Ecto neural progenitor cell (in vitro differentiated cells): Measurements from ENCODE around the gene TAF3.
"Not testable (repeated sequence)": the region's sequence is repeated elsewhere in the genome, so short reads cannot be mapped to it uniquely, and the experiment has no call there.

ENCODE experiments used
- DNase-seq: peaks from one replicate; pipeline ENCODE4 v3.0.0-alpha.2; 2018; ENCODE audit warnings: low spot score

TAF3 gene

GRCh38 chr10:7818295-7819120, at the start of gene TAF3:
TSS of gene TAF3 (plus strand) at chr10:7818505. CDS start at chr10:7818710, 205 bp downstream.
- DNase-seq, result peak; percentile 93

DNA sequence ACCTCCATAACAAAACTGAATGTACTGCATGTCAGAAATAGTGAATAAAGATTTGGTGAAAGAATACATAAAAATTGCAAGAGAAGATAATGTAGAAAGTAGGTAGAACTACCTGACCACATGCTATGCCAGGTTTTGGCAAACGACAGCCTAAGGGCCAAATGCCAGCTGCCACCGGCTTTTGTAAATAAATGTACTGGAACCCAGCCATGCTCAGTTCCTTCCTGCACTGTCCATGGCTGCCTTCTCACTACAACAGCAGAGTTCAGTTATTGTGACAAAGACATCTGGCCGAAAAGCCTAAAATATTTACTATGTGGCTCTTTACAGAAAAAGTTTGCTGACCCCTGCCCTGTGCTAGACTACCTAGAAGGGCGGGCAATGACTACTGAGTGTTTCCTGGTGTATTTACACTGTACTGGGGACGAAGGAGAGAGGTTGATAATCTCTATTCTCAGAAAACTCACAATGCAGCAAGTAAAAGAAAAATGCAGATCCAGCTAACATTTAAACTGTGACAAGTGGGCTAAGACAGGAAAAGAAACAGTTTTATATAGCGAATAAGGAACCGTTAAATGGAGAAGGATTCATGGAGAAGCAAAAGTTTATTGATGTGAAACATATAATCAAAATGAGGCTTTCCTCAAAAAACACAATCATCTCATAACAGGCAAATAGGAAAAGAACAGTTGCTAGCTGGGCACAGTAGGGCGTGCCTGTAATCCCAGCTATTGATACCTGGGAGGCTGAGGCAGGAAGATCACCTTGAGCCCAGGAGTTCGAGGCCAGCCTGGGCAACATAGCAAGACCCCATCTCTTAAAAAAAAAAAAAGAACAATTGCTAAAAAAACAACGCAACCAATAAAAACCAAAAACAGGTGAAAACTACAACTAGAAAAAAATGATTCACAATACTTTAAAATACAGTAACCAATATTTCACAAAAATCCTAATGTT, 44.2 kb upstream of the TAF3 start:
- no peak for DNase-seq

DNA sequence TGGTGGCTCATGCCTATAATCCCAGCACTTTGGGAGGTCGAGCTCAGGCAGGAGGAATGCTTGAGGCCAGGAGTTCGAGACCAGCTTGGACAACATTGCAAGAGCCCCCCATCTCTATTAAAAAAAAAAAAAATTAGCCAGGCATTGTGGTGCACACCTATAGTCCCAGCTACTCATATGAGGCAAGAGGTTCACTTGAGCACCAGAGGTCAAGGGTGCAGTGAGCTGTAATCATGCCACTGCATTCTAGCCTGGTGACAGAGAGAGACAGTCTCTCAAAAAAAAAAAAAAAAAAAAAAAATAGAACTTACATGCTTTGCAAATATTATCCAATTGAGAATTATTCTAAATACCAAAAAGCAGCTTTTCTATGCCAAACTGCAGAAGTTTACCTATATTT, 41.5 kb upstream of the TAF3 start:
- DNase-seq, result no peak

DNA sequence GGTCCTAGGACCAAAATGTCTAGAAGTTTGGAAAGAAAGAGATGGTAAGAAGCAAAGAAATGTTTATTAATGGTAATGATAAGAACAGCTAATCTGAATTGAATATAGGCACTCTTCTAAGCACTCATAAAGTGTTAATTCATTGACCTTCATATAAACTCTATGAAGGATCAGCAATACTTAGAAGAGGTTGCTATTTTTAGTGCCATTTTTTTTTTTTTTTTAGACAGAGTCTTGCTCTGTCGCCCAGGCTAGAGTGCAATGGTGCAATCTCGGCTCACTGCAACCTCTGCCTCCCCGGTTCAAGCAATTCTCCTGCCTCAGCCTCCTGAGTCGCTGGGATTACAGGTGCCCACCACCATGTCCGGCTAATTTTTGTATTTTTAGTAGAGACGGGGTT, 36.1 kb upstream of the TAF3 start:
- DNase-seq, result not testable (repeated sequence)

DNA sequence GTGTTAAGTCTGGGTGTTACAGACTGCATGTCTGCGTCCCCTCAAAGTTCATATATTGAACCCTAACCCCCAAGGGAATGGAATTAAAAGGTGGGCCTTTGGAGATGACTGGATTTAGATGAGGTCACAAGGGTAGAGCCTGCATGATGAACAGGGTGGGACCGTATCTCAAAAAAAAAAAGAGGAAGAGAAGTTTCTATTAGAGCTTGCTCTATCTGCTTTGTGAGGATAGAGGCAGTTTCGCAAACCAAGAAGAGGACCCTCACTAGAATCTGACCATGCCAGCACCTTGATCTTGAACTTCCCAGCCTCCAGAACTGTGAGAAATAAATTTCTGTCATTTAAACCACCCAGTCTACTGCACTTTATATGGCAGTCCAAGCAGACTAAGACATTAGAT, 31.9 kb upstream of the TAF3 start:
- no peak for DNase-seq

GRCh38 chr10:7787150-7787856, 31.0 kb upstream of the TAF3 start:
- DNase-seq, result no peak

DNA sequence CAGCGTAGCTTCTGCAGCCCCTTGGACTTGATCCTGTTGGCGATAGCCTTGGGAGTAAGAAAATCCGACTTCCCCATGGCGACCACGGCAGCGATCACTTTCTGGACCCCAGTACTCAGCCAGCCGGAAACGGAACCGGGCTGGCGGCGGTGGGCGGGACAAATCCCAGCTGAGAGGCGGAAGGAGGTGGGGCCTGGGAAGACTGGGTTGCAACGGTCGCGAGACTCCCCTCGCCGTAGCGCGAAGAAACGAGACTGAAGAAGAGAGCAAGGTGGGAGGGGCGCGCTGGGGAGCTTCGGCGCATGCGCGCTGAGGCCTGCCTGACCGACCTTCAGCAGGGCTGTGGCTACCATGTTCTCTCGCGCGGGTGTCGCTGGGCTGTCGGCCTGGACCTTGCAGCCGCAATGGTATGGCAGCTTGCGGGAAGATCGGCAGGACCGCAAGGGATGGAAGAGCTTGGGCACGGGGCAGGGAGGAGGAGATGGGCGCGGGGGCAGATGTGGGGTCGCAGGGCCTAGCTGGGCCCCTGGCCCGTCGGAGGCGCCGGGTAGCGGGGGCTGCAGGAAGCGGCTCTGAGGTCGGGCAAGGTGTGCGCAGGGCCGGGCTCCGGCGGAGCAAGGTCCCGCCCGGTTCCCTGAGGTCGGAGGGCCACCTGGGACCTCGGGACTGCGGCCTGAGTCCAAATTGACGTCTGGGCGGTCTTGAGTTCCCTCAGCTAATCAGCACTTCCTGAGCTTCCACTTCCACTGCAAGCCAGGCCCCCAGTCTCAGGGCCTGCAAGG, 30.3 kb upstream of the TAF3 start, which contains the start of the genes ATP5F1C and KIN:
Gene ATP5F1C (plus strand): TSS at position 321 of the 782 bp plus-strand sequence. CDS start 31 bp downstream, at position 352.
Gene KIN (minus strand): TSS at position 137 of the 782 bp plus-strand sequence. CDS start 60 bp downstream, at position 77.
- DNase-seq, result peak; percentile 98

DNA sequence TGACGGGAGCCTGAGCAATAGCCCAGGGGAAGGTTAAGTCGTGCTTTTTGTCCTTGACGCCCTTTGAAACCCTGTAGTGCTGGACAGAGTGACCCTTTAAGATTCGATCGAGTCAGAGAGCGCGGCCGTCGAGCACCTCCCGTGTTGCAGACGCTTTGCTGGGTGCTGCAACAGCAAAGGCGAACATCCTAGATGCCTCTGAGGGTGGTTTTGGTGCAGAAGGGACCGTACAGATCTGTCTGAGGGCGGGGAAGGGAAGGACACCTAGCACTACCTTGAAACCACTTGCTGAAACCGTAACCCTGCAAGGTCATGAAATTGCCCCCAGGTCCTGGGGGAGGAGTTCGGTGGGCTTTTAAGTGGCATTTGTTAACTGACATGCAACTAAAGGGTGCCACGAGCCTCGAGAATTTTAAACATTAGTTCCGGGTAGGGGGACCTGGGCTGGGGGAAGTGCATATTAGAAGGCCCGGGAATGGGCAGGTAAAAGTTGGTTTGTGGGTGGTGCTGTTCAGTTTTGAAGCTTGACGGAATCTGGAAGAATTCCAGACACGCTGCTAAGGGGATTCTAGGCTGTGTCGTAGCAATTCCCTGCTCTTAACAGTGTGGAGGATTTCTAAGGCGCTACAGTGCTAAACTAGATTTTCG, 29.5 kb upstream of the TAF3 start:
- peak; percentile 43 for DNase-seq

DNA sequence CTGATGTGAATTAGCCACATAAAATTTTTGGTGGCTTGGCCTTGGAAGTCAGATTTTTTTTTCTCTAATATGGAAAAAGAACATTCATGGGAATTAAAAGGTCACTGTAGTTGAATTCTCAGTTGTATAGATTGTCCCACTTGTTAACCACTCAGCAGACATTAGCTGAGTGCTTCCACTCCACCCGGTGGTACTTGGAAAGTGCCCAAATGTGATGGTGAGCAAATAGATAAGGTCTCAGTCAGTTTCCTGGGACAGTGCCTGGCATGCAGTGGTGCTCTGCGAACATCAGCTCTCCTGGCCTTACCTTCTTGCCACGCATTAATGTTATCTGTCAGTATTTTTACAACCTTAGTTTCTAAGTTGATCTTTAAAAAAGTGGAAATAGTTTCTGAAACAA, 28.9 kb upstream of the TAF3 start:
- DNase-seq, result no peak

DNA sequence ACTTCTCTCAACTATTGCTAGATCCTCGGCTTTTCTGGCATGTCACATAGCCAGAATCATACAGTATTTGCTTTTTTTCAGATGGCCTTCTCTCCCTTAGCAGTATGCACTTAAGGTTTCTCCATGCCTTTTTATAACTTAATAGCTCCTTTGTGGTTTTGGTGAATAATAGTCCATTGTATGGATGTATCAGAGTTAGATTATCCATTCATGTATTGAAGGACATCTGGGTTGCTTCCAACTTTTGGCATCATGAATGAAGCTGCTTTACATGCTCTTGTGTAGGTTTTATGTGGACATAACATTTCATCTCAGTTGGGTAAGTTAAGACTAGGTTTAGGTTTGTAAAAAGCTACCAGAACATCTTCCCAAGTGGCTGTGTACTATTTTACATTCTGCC, 25.8 kb upstream of the TAF3 start:
- no peak for DNase-seq

GRCh38 chr10:7794251-7795026, 23.9 kb upstream of the TAF3 start:
- no peak for DNase-seq

DNA sequence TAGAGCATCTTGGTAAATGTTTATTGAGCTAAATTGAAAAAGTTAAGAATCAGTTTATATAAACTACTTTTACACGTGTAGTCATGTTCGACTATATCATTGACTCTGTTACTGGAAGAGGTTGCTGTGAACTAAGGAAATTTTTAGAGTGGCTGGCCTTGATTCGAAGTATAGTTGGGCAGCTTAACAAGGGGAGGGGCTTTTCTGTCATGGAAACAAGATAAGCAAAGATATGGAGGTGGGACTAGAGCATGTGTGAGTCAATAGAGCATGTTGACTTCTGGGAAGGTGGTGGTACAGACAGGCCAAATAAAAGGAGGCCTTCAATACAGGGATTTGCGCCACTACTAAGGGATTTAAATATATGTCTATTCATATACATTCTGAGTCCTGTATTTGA, 22.7 kb upstream of the TAF3 start:
- no peak for DNase-seq

- DNase-seq, result no peak
Observed at GRCh38 chr10:7797582-7797981, 20.7 kb upstream of the TAF3 start.

- no peak for DNase-seq
Observed at GRCh38 chr10:7802606-7803005, 15.7 kb upstream of the TAF3 start.

DNA sequence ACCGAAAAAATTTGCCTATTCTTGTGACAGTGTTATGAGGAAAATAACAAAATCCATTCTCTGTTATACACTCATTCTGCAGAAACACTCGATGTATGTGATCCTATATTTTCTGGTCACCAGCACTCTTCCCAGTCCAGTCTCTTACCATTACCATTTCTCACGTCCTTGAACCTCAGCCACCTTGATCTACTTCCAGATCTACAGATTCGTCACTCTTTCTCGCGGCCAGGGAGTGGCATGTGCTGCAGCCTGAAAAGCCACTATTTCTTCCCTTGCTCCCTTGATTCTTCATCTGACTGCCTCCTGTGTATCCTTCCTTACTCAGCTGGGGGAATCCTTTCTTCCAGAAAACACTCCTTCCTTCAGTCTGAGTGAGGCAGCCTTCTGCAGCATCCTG, 14.1 kb upstream of the TAF3 start:
- DNase-seq, result no peak

- no peak for DNase-seq
Observed at GRCh38 chr10:7804741-7805140, 13.6 kb upstream of the TAF3 start.

DNA sequence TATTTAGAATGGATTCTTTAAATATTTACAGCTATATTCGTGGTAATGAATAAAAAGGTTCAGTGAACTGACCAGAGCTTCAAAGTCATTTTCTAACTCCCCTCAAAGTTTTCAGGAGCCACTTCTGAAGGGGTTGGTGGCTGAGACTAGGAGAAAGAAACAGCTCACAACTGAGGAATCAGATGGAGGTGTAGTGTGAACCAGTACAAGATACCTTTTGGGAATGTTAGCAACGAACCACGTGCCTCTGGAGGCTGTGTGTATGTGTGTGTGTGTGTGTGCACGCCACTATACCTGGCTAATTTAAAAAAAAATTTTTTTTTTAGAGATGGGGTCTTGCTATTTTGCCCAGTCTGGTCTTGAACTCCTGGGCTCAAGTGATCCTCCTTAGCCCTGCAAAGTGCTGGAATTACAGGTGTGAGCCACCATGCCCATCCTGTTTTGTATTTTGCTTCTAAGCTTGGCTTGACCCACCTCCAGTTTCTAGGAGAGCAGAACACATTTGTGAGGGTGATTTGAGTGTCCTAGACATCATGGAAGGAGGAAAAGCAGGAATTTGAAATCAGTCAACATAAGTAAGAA, 9.5 kb upstream of the TAF3 start:
- no peak for DNase-seq

GRCh38 chr10:7810443-7810842, 7.9 kb upstream of the TAF3 start:
- no peak for DNase-seq

DNA sequence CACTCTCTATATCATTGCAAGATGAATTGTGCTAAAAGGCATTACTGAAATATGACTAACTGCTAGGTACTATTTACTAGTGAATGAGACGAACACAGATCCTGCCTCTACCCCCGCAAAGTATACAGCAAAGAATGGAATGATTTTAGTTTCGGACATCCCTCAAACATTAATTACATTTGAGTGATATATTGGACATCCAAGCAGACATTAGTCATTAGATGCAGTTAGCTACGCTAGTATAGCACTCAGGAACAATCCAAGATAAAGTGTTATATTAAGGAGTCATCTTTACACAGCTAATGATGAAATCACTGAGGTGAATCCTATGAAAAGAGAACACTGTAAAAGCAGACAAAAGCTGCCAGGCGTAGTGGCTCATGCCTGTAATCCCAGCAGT, 7.3 kb upstream of the TAF3 start:
- DNase-seq, result no peak

GRCh38 chr10:7811743-7812142, 6.6 kb upstream of the TAF3 start:
- not testable (repeated sequence) for DNase-seq
